Caco-2 (cell line): ENCODE measurements around the gene KIRREL3. TPM values are rescaled to one million over a fixed set of nuclear protein-coding genes. Genes with fewer than 3 reads are reported as not detected.

Source experiments
- BruUV-seq: library from RNA; stranded (reverse); fragments of 400-500 nt; replicated peaks from 2 replicates; lab custom pipeline; 2021; lab: Mats Ljungman, UMichigan
- CTCF ChIA-PET: fragments of 300-600 bp; sonication (Branson Sonifier 250); formaldehyde crosslinking; loops from one replicate; lab custom pipeline; 2022; ENCODE audit warnings: antibody characterized with exemption; lab: Charles Lee
- POLR2A ChIA-PET: fragments of 300-600 bp; sonication (Branson Sonifier 250); formaldehyde crosslinking; loops from one replicate; lab custom pipeline; 2022; ENCODE audit warnings: antibody characterized with exemption; lab: Charles Lee
- DNase-seq, 2 experiments: peaks; one replicate each; pipeline versions ENCODE4 v3.0.0 to v3.0.0-alpha.2; 2020 to 2022
- H3K27me3 ChIP-seq: replicated peaks from 2 replicates; pipeline ENCODE4 v1.6.0; 2011; ENCODE audit warnings: low read length; ENCODE audit not compliant: control insufficient read depth, insufficient read depth
- H3K36me3 ChIP-seq: 2 replicates; pipeline ENCODE4 v1.5.1; 2011; ENCODE audit warnings: low read length; ENCODE audit not compliant: control insufficient read depth, insufficient read depth
- H3K4me1 ChIP-seq: fragments of 250-450 bp; sonication (Bioruptor Pico); 2 replicates; pipeline ENCODE4 v1.5.1; 2020; ENCODE audit warnings: mild to moderate bottlenecking
- H3K4me3 ChIP-seq: 2 replicates; pipeline ENCODE4 v1.5.1; 2011; ENCODE audit warnings: low read depth, mild to moderate bottlenecking, control low read depth, low read length
- H3K9me3 ChIP-seq: fragments of 250-450 bp; sonication (Bioruptor Pico); 2 replicates; pipeline ENCODE4 v1.5.1; 2020; ENCODE audit warnings: mild to moderate bottlenecking, moderate library complexity
- H3K27ac Mint-ChIP-seq: one replicate; pipeline ENCODE4 v1.8.0; 2022; ENCODE audit warnings: mixed read lengths; ENCODE audit not compliant: unreplicated experiment
- H3K27me3 Mint-ChIP-seq: one replicate; pipeline ENCODE4 v1.8.0; 2022; ENCODE audit warnings: mixed read lengths; ENCODE audit not compliant: insufficient read depth, unreplicated experiment
- H3K36me3 Mint-ChIP-seq: one replicate; pipeline ENCODE4 v1.8.0; 2022; ENCODE audit warnings: mild to moderate bottlenecking, mixed read lengths; ENCODE audit not compliant: insufficient read depth, unreplicated experiment
- H3K4me1 Mint-ChIP-seq: one replicate; pipeline ENCODE4 v1.8.0; 2022; ENCODE audit warnings: low read depth, mixed read lengths; ENCODE audit not compliant: unreplicated experiment
- H3K4me3 Mint-ChIP-seq: one replicate; pipeline ENCODE4 v1.8.0; 2022; ENCODE audit warnings: mild to moderate bottlenecking, moderate library complexity, mixed read lengths; ENCODE audit not compliant: unreplicated experiment
- H3K9me3 Mint-ChIP-seq: one replicate; pipeline ENCODE4 v1.8.0; 2022; ENCODE audit warnings: mixed read lengths; ENCODE audit not compliant: unreplicated experiment
- intact Hi-C: fragments of 100-400 bp; cut with micrococcal nuclease; formaldehyde crosslinking; loops from one replicate; pipeline ENCODE4 v1.10.0; 2022; ENCODE audit not compliant: unreplicated experiment
- total RNA-seq: library from RNA; stranded (reverse); gene quantifications from 2 replicates; pipeline ENCODE4 v1.2.3, GENCODE V29; 2022
- TF ChIP-seq, protein P1 (sequence below), 2 experiments: fragments of 200-600 bp in 1 of 2; IDR thresholded peaks; 1 replicate in 1 of 2; 2 replicates in 1 of 2; pipeline versions ENCODE4 v1.5.1 to v1.8.0; 2011 to 2022; ENCODE audit warnings: antibody characterized with exemption in 1 of 2, control low read depth in 1 of 2, inconsistent platforms in 1 of 2, low read depth in 1 of 2, low read length in 1 of 2, mild to moderate bottlenecking in 1 of 2, moderate library complexity in 1 of 2; ENCODE audit not compliant: insufficient read depth in 1 of 2, severe bottlenecking in 1 of 2, unreplicated experiment in 1 of 2

The KIRREL3 gene
- total RNA-seq, 1 experiment from 2014 or later: not detected

DNA sequence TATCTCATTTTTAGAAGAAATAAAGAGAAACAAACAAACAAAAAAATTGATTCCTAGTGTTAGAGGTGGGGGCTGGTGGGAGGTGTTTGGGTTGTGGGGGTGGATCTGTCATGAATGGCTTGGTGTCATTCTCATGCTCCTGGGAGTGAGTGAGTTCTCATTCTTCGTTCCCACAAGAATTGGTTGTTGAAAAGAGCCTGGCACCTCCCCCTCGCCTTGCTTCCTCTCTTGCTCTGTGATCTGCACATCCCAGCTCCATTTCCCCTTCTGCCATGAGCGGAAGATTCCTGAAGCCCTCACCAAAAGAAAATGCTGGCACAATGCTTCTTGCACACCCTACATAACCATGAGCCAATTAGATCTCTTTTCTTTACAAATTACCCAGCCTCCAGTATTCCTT is 367.2 kb downstream of the KIRREL3 start:
- H3K27me3 ChIP-seq: no peaks in the 10 kb centered on the region; the same call in none of the 2 replicates
- H3K9me3 Mint-ChIP-seq: no peaks in the 10 kb centered on the region
- H3K36me3 ChIP-seq: no peaks in the 10 kb centered on the region
- no peaks in the 10 kb centered on the region for H3K36me3 Mint-ChIP-seq
- H3K9me3 ChIP-seq: no peaks in the 10 kb centered on the region
- TF ChIP-seq, protein P1, sequence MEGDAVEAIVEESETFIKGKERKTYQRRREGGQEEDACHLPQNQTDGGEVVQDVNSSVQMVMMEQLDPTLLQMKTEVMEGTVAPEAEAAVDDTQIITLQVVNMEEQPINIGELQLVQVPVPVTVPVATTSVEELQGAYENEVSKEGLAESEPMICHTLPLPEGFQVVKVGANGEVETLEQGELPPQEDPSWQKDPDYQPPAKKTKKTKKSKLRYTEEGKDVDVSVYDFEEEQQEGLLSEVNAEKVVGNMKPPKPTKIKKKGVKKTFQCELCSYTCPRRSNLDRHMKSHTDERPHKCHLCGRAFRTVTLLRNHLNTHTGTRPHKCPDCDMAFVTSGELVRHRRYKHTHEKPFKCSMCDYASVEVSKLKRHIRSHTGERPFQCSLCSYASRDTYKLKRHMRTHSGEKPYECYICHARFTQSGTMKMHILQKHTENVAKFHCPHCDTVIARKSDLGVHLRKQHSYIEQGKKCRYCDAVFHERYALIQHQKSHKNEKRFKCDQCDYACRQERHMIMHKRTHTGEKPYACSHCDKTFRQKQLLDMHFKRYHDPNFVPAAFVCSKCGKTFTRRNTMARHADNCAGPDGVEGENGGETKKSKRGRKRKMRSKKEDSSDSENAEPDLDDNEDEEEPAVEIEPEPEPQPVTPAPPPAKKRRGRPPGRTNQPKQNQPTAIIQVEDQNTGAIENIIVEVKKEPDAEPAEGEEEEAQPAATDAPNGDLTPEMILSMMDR (IDR thresholded peaks at IDR 0.05; ENCODE audit: insufficient read depth in 1 of 2, low read depth in 1 of 2, low read length in 1 of 2, severe bottlenecking in 1 of 2, unreplicated experiment in 1 of 2): no peak
- no peak overlapping the region for H3K4me3 Mint-ChIP-seq
- POLR2A ChIA-PET: no interaction called here
- CTCF ChIA-PET: no interaction called here
- H3K4me1 Mint-ChIP-seq: no peaks in the 10 kb centered on the region
- no peak overlapping the region for H3K4me3 ChIP-seq
- no peak overlapping the region for H3K27ac Mint-ChIP-seq
- DNase-seq: no peak
- BruUV-seq: no TSS peak
- peaks cover 28% of the 10 kb centered on the region for H3K27me3 Mint-ChIP-seq
- intact Hi-C loops: no loop called here
- H3K4me1 ChIP-seq: no peaks in the 10 kb centered on the region; the same call in 1 of the 2 replicates

DNA sequence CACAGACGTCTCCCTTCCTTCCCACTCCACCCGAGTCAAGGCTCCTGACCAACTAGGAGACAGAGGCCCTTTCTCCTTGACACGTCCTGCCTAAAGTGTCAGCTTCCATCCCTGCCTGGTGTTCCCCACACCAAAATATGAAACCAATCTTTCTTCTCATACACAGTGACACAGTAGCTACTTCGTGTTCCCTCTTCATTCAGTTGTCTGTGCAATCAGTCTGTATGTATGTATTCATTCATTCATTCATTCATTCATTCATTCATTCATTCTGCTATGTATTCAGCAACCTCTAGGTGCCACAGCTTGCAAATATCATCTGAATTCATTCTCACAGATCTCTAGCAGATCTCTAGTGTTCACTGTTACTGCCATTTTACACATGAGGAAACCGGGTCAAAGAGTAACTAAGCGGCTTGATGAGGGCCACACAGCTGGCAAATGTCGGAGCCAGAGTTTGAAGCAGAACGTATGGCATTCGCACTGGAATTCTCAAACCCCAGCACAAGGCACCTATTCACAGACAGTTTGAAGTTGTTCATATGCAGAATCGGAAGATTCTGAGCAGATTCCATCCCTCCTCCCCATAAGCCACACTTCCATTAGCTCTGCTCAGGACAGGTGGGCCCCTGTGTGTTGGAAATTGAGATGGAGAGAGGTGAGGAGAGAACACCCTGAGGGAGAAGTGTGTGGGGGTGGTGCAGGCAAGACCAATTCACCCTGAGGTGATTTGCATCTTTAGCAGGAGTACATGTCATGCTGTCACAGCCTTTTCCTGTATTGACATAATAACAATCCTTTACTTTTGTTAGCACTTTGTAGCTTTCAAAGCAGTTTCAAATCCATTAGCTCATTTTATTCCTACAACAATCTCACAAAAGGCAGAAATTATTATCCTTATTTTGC is 369.4 kb downstream of the KIRREL3 start:
- H3K27me3 Mint-ChIP-seq: peaks cover 23% of the 10 kb centered on the region

DNA sequence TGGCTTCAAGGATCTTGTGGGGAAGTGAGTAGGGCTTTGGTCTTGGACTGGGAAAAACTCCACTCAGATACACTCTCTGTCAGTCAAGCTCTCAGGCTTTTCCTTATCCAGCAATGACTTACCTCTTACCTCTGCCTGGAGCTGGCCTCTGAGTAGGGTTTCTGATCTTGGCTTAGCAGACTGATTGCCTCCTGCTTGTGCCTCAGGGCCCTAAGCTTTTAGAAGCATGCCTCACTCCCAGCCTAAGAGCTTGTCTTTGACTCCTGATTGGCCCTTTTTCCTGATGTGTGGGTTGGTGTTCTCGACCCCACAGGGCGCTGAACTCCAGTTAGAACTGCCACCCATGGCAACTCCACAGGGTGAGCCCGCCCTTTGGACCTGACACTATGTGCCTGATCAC is 370.1 kb downstream of the KIRREL3 start:
- peaks cover 24% of the 10 kb centered on the region for H3K27me3 Mint-ChIP-seq
- no peaks in the 10 kb centered on the region for H3K4me1 Mint-ChIP-seq
- H3K4me3 ChIP-seq: no peak overlapping the region
- no TSS peak for BruUV-seq
- no peaks in the 10 kb centered on the region; the same call in 1 of the 2 replicates for H3K27me3 ChIP-seq
- H3K27ac Mint-ChIP-seq: no peak overlapping the region
- H3K4me1 ChIP-seq: no peaks in the 10 kb centered on the region; the same call in 1 of the 2 replicates
- intact Hi-C loops: no loop called here
- ChIA-PET CTCF (no interaction called here), POLR2A (no interaction called here)
- DNase-seq: no peak
- no peak overlapping the region for H3K4me3 Mint-ChIP-seq
- TF ChIP-seq, protein P1 (IDR thresholded peaks at IDR 0.05; ENCODE audit: insufficient read depth in 1 of 2, low read depth in 1 of 2, low read length in 1 of 2, severe bottlenecking in 1 of 2, unreplicated experiment in 1 of 2): no peak
- H3K36me3 ChIP-seq: no peaks in the 10 kb centered on the region
- no peaks in the 10 kb centered on the region for H3K9me3 ChIP-seq
- H3K9me3 Mint-ChIP-seq: no peaks in the 10 kb centered on the region
- H3K36me3 Mint-ChIP-seq: no peaks in the 10 kb centered on the region

More for the DNA sequence above, 369.4 kb downstream of the KIRREL3 start:
- Histone ChIP-seq H3K36me3 (no peaks in the 10 kb centered on the region), H3K4me3 (no peak overlapping the region), H3K27me3 (no peaks in the 10 kb centered on the region; the same call in 1 of the 2 replicates), H3K9me3 (no peaks in the 10 kb centered on the region), H3K4me1 (no peaks in the 10 kb centered on the region; the same call in 1 of the 2 replicates)
- TF ChIP-seq, protein P1 (IDR thresholded peaks at IDR 0.05; ENCODE audit: insufficient read depth in 1 of 2, low read depth in 1 of 2, low read length in 1 of 2, severe bottlenecking in 1 of 2, unreplicated experiment in 1 of 2): no peak
- POLR2A ChIA-PET: no interaction called here
- Mint-ChIP-seq H3K4me3 (no peak overlapping the region), H3K4me1 (no peaks in the 10 kb centered on the region), H3K27ac (no peak overlapping the region), H3K9me3 (no peaks in the 10 kb centered on the region), H3K36me3 (no peaks in the 10 kb centered on the region)
- BruUV-seq: no TSS peak
- intact Hi-C loops: no loop called here
- no peak for DNase-seq
- CTCF ChIA-PET: no interaction called here
